ENCODE results near the gene DPP10.

The DPP10 gene

DNA sequence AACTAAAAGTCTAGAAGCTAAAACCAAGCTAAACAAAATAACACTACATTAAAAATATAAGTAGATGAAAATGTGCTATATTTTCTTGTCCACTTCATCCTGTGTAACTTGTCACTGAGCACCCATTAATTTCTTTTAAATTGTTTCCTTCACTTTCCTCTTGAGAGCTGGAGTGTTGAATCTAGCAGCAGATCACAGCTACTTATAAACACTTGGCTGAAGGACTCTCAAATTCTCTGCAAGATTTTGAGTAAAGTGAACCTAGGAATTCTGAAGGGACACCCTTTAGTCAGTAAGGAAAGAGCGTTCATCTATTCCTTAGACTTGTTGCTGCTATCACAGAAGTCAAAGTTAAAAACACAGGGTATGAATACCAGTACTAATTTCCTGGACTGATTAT, 1163.9 kb downstream of the DPP10 start:
- DNase-seq = no peak

- no peak for DNase-seq
These were observed 1167.5 kb downstream of the DPP10 start for GRCh38 chr2:115609978-115610377.

DNA sequence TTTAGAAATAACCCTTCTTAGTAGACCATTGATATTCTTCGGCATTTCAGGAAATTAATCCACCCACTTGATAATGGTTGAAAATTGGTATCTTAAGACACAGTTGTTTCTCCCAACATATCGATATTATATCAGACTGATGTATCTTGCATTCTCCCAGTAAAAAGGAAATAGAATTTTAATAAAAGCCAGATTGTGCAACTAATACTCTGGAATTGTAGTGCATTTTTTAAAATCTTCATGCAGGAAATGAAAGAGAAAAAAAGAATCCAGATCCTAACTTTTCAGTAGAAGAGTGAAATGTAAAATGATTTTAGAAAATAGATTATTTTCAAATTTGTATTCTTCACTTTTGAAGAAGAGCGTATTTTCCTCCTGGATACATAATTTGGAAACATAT, 1168.4 kb downstream of the DPP10 start:
- DNase-seq = no peak

DNA sequence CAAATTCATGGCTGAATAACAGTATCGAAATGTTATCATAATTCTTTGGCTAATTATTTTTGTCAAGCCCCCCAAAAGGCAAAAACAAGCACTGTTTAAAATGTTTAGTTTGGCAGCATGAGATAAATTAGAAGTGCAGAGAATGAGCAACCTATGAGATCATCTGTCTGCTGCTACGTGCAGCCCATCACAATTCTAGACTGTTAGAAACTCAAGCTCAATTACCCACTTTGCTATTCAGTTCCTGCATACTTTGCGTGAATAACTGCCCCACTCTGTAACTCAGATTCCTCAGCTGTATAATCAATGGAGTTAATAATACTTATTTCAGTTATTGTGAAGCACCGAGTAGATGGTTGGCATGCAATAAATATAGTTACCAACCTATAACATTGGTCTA, 1181.9 kb downstream of the DPP10 start:
- DNase-seq = no peak

DNA sequence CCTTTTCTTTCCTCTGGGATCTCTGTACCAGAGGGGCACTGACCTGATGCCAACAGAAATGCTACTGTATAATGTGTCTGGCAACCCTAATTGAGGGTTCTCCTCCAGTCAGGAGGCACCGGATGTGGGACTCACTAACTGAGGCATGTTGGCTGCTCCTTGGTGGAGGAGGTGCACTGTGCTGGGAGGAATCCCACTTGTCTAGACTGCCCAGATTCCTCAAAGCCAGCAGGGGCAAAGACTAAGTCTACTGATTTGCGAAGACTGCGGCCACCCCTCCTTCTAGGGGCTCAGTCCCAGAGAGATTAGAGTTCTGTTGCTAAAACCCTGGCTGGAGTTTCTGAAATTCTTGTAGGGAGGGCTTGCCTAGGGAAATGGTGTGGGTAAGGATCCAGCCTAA, 1192.1 kb downstream of the DPP10 start:
- no peak for DNase-seq

GRCh38 chr2:115635430-115635829, 1193.0 kb downstream of the DPP10 start:
- DNase-seq = no peak

- DNase-seq = no peak
These were observed 1207.3 kb downstream of the DPP10 start for GRCh38 chr2:115649731-115650130.

GRCh38 chr2:115650827-115651226, 1208.4 kb downstream of the DPP10 start:
- no peak for DNase-seq

DNA sequence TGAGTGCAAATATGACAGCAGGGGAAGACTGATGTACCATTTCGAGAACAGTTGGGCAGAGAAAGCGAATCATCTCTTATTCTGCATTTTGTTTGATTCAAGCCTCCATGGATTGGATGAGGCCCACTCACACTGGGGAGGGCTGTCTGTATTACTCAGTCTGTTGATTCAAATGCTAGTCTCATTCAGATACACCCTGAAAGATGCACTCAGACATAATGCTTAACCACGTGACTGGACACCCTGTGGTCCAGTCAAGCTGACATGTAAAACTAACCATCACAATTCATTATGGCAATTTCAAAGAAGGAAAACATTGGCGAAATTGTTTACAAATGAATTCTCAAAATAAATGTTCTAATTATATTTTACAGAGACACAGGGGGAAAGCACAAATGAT, 1210.2 kb downstream of the DPP10 start:
- DNase-seq = no peak

GRCh38 chr2:115654362-115654761, 1211.9 kb downstream of the DPP10 start:
- no peak for DNase-seq

GRCh38 chr2:115678129-115678528, 1235.7 kb downstream of the DPP10 start:
- no peak for DNase-seq

DNA sequence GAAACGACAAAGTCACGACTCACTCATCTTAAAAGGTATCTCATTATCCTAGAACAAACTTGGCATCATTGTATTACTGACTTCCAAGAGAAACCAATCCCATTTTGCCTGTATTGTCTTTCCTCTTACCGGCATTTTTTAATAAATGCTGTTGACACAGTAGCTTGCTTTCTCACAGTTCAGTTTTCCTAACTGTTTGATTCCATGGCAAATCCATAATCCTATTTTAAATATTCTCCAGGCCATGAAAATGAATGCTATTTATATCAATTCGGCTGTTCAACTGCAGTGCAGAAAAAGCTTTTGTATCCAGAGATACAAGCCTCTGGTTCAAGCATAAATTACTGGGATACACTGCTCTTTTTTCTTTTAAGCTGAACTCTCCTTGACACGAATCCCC, 1241.9 kb downstream of the DPP10 start:
- DNase-seq = no peak

GRCh38 chr2:115691409-115691808, 1249.0 kb downstream of the DPP10 start:
- no peak for DNase-seq

DNA sequence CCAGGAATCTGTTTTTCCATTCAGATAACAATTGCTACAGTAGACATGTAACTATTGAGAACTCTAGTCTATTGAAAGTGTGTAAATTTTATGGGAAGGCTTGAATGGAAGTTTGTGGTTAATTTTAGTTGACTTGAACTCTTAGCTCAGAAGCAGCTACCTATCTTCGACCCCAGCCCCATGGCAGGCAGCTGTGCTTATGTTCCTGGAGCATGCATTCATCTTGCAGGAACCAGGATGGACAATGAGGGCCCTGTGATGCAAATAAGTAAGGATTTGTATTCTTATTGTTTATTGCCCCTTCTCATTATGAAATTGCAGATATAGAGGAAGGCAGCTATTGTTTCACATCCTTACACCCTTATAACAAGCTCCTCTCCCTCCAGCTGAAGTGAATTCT, 1252.2 kb downstream of the DPP10 start:
- DNase-seq = no peak

- DNase-seq = no peak
These were observed 1290.8 kb downstream of the DPP10 start for GRCh38 chr2:115733190-115733775.

DNA sequence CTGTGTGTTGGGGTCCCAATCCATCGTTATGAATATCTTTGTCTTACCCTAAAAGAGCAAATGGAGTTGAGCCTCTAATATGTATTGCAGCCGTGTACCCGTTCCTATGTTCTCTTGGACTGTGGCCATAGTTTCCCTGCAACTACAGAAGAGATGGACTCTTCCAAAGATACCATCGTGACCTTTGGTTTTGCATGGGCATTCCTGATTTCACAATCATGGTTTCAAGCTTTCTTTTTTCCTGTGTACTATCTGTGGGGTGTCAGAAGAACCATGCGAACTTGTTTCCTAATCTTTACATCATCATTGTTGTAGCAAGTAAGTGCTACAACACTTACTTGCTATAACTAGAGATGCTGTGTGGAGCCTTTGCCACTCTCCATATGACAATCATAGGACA, 1295.7 kb downstream of the DPP10 start:
- DNase-seq = no peak

GRCh38 chr2:115739574-115739973, 1297.1 kb downstream of the DPP10 start:
- DNase-seq = no peak

DNA sequence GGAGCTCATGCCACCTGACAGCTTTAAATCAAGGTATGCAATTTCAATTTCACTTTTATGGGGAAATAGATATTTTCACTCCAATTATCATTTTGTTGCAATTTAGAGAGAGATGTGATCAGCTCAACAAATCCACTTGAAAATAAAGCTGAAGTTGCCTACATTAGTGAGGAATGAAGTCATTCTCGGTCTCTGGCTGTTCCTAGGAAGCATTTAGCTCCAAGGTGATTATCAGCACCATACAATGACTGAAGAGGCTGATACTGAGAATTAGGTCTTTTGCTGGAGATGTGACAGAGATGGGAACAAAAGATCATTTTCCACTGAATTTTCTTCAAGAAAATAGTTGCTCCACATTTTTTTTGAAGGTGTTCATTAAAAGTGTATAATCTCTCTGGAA, 1303.7 kb downstream of the DPP10 start:
- no peak for DNase-seq

DNA sequence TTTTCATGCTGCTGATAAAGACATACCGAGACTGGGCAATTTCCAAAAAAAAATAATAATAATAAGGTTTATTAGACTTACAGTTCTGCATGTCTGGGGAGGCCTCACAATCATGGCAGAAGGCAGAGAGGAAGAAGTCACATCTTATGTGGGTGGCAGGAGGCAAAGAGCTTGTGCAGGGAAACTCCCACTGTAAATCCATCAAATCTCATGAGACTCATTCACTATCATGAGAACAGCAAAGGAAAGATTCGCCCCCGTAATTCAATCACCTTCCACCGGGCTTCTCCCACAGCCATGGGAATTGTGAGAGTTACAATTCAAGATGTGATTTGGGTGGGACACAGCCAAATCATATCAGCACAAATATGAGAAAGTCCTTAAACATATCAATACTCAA, 1314.8 kb downstream of the DPP10 start:
- DNase-seq = no peak

GRCh38 chr2:115763601-115764000, 1321.2 kb downstream of the DPP10 start:
- DNase-seq = no peak

GRCh38 chr2:115771516-115771915, 1329.1 kb downstream of the DPP10 start:
- DNase-seq = no peak

DNA sequence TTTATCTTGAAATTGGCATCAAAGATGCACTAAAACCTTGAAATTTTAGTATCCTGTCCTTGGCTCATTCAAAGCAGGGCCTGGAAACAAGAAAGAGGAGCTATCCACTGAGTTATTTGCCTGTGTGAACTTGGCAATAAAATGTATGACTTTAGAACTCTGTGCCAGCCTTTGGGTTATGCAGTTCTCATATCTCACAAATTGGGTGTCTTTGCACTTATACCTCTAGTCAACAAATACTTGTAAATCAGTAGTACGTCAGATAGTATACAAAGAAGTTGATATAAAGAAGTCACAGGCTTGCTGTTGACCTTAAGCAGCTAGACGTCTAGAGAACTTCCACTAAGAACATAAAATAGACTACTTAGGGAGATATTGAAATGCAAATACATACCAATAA, 1331.9 kb downstream of the DPP10 start:
- no peak for DNase-seq

GRCh38 chr2:115779085-115779632, 1336.7 kb downstream of the DPP10 start:
- no peak for DNase-seq

- no peak for DNase-seq
These were observed 1339.8 kb downstream of the DPP10 start for GRCh38 chr2:115782286-115782685.

DNA sequence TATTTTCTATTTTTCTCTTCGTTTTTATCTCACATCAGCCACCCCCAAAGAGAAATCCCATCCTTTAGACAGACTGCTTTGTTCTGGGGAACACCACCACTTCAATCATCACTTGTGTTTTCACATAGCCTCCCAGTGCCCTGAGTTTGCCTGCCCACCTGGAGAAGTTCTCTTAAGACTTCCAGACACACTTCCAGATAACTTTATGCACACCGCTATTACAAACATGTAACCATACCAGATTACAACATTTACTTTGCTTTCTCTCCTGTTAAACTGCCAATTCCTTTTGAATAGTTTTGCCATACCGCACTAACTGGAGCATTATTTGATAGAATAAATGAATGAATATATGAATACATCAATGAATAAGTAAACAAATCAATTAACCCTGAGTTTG, 1353.6 kb downstream of the DPP10 start:
- DNase-seq = no peak

Data from right hindlimb (tissue), 1 donor.